H1 (cell line): ENCODE measurements around the gene GARNL3. TPM values are rescaled to one million over a fixed set of nuclear protein-coding genes. Genes with fewer than 3 reads are reported as not detected.

Experiments used
- CBX8 ChIP-seq: fragments of 300-800, 300-1000 bp; sonication (generic); IDR thresholded peaks from 2 replicates; pipeline ENCODE4 v1.7.1; 2016; ENCODE audit warnings: low read depth, low read length, borderline replicate concordance
- CEBPB ChIP-seq: IDR thresholded peaks from 2 replicates; pipeline ENCODE4 v1.6.1; 2012; ENCODE audit warnings: low read depth, low read length
- CREB1 ChIP-seq: IDR thresholded peaks from 2 replicates; pipeline ENCODE4 v1.6.1; 2012; ENCODE audit warnings: inconsistent platforms
- CTBP2 ChIP-seq: IDR thresholded peaks from 2 replicates; pipeline ENCODE4 v1.7.0; 2011; ENCODE audit warnings: borderline replicate concordance, mild to moderate bottlenecking, moderate library complexity, mixed read lengths, low read length; ENCODE audit not compliant: insufficient read depth, insufficient read length
- EZH2 ChIP-seq: fragments of 200-600 bp; sonication (generic); IDR thresholded peaks from 2 replicates; pipeline ENCODE4 v1.7.1; 2012; ENCODE audit warnings: low read depth, mild to moderate bottlenecking, moderate library complexity, low read length, inconsistent platforms; ENCODE audit not compliant: severe bottlenecking
- GABPA ChIP-seq: IDR thresholded peaks from 2 replicates; pipeline ENCODE4 v1.6.1; 2011; ENCODE audit warnings: mild to moderate bottlenecking, low read length, moderate library complexity, borderline replicate concordance; ENCODE audit not compliant: insufficient read depth
- HDAC6 ChIP-seq: IDR thresholded peaks from one replicate; pipeline ENCODE4 v1.7.1; 2012; ENCODE audit warnings: low read depth, mild to moderate bottlenecking, inconsistent platforms, low read length, moderate library complexity
- JUN ChIP-seq: IDR thresholded peaks from 2 replicates; pipeline ENCODE4 v1.6.1; 2011; ENCODE audit warnings: low read depth, mild to moderate bottlenecking, improper control_type of control experiment, low read length
- KDM4A ChIP-seq: IDR thresholded peaks from one replicate; pipeline ENCODE4 v1.7.1; 2012; ENCODE audit warnings: low read depth, mild to moderate bottlenecking, moderate library complexity, low read length, inconsistent platforms; ENCODE audit not compliant: severe bottlenecking
- KDM5A ChIP-seq: fragments of 200-600 bp; IDR thresholded peaks from 2 replicates; pipeline ENCODE4 v1.7.1; 2012; ENCODE audit warnings: mild to moderate bottlenecking, low read length, inconsistent platforms, mixed read lengths
- PHF8 ChIP-seq: fragments of 200-600 bp; sonication (generic); conservative IDR thresholded peaks from 2 replicates; pipeline ENCODE4 v1.7.1; 2012; ENCODE audit warnings: low read depth, mild to moderate bottlenecking, inconsistent platforms, low read length, moderate library complexity
- POLR2A ChIP-seq, 2 experiments: IDR thresholded peaks; 1 replicate in 1 of 2; 2 replicates in 1 of 2; pipeline ENCODE4 v1.6.1; 2011; ENCODE audit warnings: low read depth in 2 of 2, low read length in 2 of 2, mild to moderate bottlenecking in 2 of 2; ENCODE audit errors: control extremely low read depth in 1 of 2
- RFX5 ChIP-seq: IDR thresholded peaks from 2 replicates; pipeline ENCODE4 v1.6.1; 2011; ENCODE audit warnings: low read depth, low read length, improper control_type of control experiment, borderline replicate concordance
- RXRA ChIP-seq: IDR thresholded peaks from 2 replicates; pipeline ENCODE4 v1.6.1; 2011; ENCODE audit warnings: low read depth, mild to moderate bottlenecking, low read length, moderate library complexity; ENCODE audit not compliant: insufficient read depth
- SP2 ChIP-seq: IDR thresholded peaks from 2 replicates; pipeline ENCODE4 v1.6.1; 2012; ENCODE audit warnings: mild to moderate bottlenecking, low read length, inconsistent platforms
- polyA plus RNA-seq, 7 experiments: library from polyadenylated mRNA; depleted of rRNA in 3 of 7; stranded (reverse) in 5 of 7; unstranded in 2 of 7; fragments of >200 nt in 5 of 7; fragments of 200-250 nt in 2 of 7; gene quantifications; 1 replicate in 5 of 7; 2 replicates in 1 of 7; 4 replicates in 1 of 7; pipeline versions ENCODE4 v1.2.1 to v1.2.3, GENCODE V29; 2011 to 2013; ENCODE audit warnings: missing spikeins in 2 of 7, mixed read lengths in 2 of 7
- total RNA-seq: library from RNA; stranded (reverse); fragmentation: NEBNext Ultra II Directional; extraction: Animal tissue kit (Norgen Biotek cat#: 25700); gene quantifications from 2 replicates; pipeline ENCODE4 v1.2.1, GENCODE V29; 2021
- TF ChIP-seq, protein P1 (sequence below): IDR thresholded peaks from 2 replicates; pipeline ENCODE4 v1.6.1; 2011; ENCODE audit warnings: low read depth, mild to moderate bottlenecking, low read length; ENCODE audit not compliant: insufficient read depth
- TF ChIP-seq, protein P2 (sequence below): IDR thresholded peaks from 2 replicates; pipeline ENCODE4 v1.6.1; 2011; ENCODE audit warnings: low read length, improper control_type of control experiment

The GARNL3 gene
- total and polyA plus RNA-seq, 2 of the 8 experiments (the other 6 are each of a cell fraction or from before 2014, with no cell fraction given), result 6.5 to 18.3 TPM

DNA sequence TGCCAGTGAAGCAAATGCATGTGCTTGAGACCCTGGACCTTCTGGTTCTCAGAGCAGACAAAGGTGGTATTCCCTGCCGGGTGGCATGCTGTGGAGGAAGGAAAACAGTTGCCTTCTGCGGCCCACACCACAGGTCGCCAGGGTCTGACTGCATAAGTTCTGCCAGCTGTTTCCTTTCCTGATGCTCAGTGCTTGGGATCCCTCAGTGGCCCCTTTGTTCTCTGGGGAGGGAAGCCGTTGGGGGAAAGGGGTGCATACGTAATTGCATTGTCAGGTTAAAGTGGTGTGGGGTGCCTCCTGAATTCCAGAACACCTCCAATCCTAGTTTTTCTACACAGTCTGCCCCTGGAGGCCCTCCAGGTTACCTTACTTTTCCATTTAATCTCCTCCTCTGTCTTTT is 89.3 kb downstream of the GARNL3 start (continued):
- TF ChIP-seq EZH2 (no peak), CTBP2 (peak; percentile 91), PHF8 (no peak), KDM5A (no peak), CEBPB (no peak), RXRA (no peak), CBX8 (no peak), KDM4A (no peak), JUN (no peak), GABPA (no peak), RFX5 (no peak), SP2 (no peak), HDAC6 (no peak), POLR2A (IDR thresholded peaks at IDR 0.05; ENCODE audit: control extremely low read depth in 1 of 2, low read depth in 2 of 2, low read length in 2 of 2) (peak in 1 of 2 experiments; percentile 70; a peak in 2 of 3 replicates), CREB1 (peak; percentile 71)
- TF ChIP-seq, protein P1, sequence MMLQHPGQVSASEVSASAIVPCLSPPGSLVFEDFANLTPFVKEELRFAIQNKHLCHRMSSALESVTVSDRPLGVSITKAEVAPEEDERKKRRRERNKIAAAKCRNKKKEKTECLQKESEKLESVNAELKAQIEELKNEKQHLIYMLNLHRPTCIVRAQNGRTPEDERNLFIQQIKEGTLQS, result no peak
- TF ChIP-seq, protein P2, sequence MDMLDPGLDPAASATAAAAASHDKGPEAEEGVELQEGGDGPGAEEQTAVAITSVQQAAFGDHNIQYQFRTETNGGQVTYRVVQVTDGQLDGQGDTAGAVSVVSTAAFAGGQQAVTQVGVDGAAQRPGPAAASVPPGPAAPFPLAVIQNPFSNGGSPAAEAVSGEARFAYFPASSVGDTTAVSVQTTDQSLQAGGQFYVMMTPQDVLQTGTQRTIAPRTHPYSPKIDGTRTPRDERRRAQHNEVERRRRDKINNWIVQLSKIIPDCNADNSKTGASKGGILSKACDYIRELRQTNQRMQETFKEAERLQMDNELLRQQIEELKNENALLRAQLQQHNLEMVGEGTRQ, result no peak
